Pancreas (tissue), 10 donors: ENCODE results near the gene RER1. TPM values are rescaled to one million over a fixed set of nuclear protein-coding genes. Genes with fewer than 3 reads are reported as not detected.
A peak's percentile ranks its signal among the peaks of the same experiment; 100 is the strongest.

ENCODE experiments used
- ATAC-seq, 4 donors: fragments of 200-7000 bp; cut with Tn5 transposase; one replicate each; pipeline versions ENCODE4 v1.8.0 to v1.9.1; 2020; ENCODE audit warnings: mild to moderate bottlenecking in 4 of 4, moderate library complexity in 4 of 4
- DNase-seq, 6 donors: peaks; one replicate each; pipeline ENCODE4 v3.0.0-alpha.2; 2020
- FAIRE-seq: peaks from 2 replicates; lab custom pipeline; 2012; peaks lifted over from hg19 to GRCh38; lab: Jason Lieb, UNC
- H3K27ac ChIP-seq, 4 donors: fragments of 200-600 bp; sonication (generic); 1 replicate in 3 of 4; 2 replicates in 1 of 4; pipeline versions ENCODE4 v1.5.0 to v1.8.0; 2020
- H3K27me3 ChIP-seq, 4 donors: fragments of 200-600 bp; one replicate each; pipeline ENCODE4 v1.8.0; 2021
- H3K36me3 ChIP-seq, 3 donors: fragments of 200-600 bp; sonication (generic) in 1 of 3; one replicate each; pipeline versions ENCODE4 v1.5.0 to v1.8.0; 2020 to 2021
- H3K4me1 ChIP-seq, 3 donors: fragments of 200-600 bp; one replicate each; pipeline ENCODE4 v1.8.0; 2021
- H3K4me3 ChIP-seq, 4 donors: fragments of 200-600 bp; sonication (generic) in 2 of 4; one replicate each; pipeline versions ENCODE4 v1.5.0 to v1.8.0; 2020 to 2021
- H3K9me3 ChIP-seq, 4 donors: fragments of 200-600 bp; one replicate each; pipeline ENCODE4 v1.8.0; 2021
- WGBS, 2 donors: extraction: QIAGEN DNeasy Blood & Tissue Kit; methylation state at CpG; one replicate each; pipeline ENCODE4 v1.1.7; 2013; 5-methylcytosine and 5-hydroxymethylcytosine counted together
- intact Hi-C, 3 donors: fragments of 100-400 bp; cut with DNase I; formaldehyde crosslinking; loops; one replicate each; pipeline versions ENCODE4 v1.11.1 to v1.14.2; 2022
- polyA plus RNA-seq, 2 donors: library from polyadenylated mRNA; stranded (reverse); fragments of 200-250 nt; gene quantifications; one replicate each; pipeline ENCODE4 v1.2.3, GENCODE V29; 2013
- total RNA-seq, 6 donors: library from RNA; stranded (reverse); fragmentation: NEBNext Ultra II Directional in 4 of 6; extraction: Animal tissue kit (Norgen Biotek cat#: 25700) in 4 of 6; gene quantifications; one replicate each; pipeline versions ENCODE4 v1.2.1 to v1.2.4, GENCODE V29; 2021 to 2023
- TF ChIP-seq, protein P1 (sequence below), 4 donors: fragments of 200-600 bp; sonication (generic) in 3 of 4; IDR thresholded peaks; one replicate each; pipeline versions ENCODE4 v1.5.0 to v1.8.0; 2021; ENCODE audit warnings: antibody characterized with exemption in 4 of 4
- donor health status: healthy with polysubstance abuse.
- donor health status: DM: no; HTN: no; CAD: no; lungs with moderate emphysema.
- donor health status: DM: no; HTN: no; CAD: no.
- donor health status: control.
- donor health status: control.
- donor health status: Bipolar disorder and iron deficiency.
- donor health status: DM: yes; HTN: yes; CAD: no.
- donor health status: DM: no; HTN: no; CAD: no.
- donor health status: DM: no; HTN: no; CAD: no.
- donor health status: DM: yes; HTN: yes; CAD: no.

Gene RER1
- total and polyA plus RNA-seq, 8 donors = 54.8 to 84.2 (median 70.6) TPM

DNA sequence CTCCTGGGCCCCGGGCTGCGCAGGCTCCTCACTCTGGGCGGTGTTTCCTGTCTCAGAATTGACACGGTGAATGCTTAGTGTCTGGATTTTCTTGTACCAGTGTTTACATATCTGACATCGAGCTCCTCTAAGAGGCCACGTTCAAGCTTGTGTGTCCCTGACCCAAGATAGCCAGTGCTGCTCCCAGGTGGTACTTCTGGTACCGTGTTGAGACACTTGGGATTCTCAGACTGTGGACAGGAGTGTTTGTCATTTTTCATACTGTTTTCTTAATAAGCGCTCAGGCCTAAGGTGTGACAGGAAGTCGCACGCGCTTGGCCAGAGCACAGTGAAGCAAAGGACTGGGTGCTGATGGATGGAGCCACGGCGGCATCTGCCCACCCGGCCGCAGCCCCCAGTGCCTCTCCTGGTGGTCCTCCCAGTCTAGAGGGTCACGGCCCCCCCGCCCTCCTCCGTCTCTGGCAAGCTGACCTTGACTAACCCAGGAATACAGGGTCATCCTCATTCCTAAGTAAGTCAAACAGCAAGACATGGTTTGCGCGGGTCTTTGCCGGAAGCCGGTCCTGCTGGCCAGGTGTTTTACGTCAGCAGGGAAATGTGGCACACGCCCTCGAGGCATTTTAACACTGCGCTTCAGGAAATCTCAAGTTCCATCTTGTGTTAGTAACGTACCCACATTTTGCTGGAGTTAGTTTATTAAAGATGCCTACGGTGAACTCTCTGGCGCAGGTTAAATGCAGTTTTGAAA is 12.7 kb downstream of the RER1 start:
- FAIRE-seq (no peak), DNase-seq (peak in 3 of 6 donors; percentile 30 to 53 (median 52)), ATAC-seq (no peak)
- WGBS, 2 donors = 85 to 87% methylated on average over 29 of the region's 29 CpGs
- Histone ChIP-seq H3K36me3 (peaks cover 6 to 51% (median 38%) of the 10 kb centered on the region in 3 donors), H3K27me3 (no peaks in the 10 kb centered on the region), H3K4me1 (no peaks in the 10 kb centered on the region), H3K27ac (no peak overlapping the region), H3K9me3 (no peaks in the 10 kb centered on the region), H3K4me3 (no peak overlapping the region)
- intact Hi-C loops = no loop called here
- TF ChIP-seq, protein P1, sequence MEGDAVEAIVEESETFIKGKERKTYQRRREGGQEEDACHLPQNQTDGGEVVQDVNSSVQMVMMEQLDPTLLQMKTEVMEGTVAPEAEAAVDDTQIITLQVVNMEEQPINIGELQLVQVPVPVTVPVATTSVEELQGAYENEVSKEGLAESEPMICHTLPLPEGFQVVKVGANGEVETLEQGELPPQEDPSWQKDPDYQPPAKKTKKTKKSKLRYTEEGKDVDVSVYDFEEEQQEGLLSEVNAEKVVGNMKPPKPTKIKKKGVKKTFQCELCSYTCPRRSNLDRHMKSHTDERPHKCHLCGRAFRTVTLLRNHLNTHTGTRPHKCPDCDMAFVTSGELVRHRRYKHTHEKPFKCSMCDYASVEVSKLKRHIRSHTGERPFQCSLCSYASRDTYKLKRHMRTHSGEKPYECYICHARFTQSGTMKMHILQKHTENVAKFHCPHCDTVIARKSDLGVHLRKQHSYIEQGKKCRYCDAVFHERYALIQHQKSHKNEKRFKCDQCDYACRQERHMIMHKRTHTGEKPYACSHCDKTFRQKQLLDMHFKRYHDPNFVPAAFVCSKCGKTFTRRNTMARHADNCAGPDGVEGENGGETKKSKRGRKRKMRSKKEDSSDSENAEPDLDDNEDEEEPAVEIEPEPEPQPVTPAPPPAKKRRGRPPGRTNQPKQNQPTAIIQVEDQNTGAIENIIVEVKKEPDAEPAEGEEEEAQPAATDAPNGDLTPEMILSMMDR (IDR thresholded peaks at IDR 0.05) = no peak

- H3K9me3 ChIP-seq = no peaks in the 10 kb centered on the region
- H3K4me3 ChIP-seq = no peak overlapping the region
- intact Hi-C loops = no loop called here
- no peaks in the 10 kb centered on the region for H3K4me1 ChIP-seq
- FAIRE-seq = no peak
- peaks cover 6 to 46% (median 33%) of the 10 kb centered on the region in 3 donors for H3K36me3 ChIP-seq
- DNase-seq = peak in 2 of 6 donors; percentile 25 to 52
- H3K27ac ChIP-seq = no peak overlapping the region
- no peaks in the 10 kb centered on the region for H3K27me3 ChIP-seq
- ATAC-seq = peak in 1 of 4 donors; percentile 3
- TF ChIP-seq, protein P1 (IDR thresholded peaks at IDR 0.05) = no peak
- WGBS, 2 donors = 73 to 76% methylated on average over 24 of the region's 24 CpGs
Measured at GRCh38 chr1:2404890-2405511, 13.4 kb downstream of the RER1 start.

DNA sequence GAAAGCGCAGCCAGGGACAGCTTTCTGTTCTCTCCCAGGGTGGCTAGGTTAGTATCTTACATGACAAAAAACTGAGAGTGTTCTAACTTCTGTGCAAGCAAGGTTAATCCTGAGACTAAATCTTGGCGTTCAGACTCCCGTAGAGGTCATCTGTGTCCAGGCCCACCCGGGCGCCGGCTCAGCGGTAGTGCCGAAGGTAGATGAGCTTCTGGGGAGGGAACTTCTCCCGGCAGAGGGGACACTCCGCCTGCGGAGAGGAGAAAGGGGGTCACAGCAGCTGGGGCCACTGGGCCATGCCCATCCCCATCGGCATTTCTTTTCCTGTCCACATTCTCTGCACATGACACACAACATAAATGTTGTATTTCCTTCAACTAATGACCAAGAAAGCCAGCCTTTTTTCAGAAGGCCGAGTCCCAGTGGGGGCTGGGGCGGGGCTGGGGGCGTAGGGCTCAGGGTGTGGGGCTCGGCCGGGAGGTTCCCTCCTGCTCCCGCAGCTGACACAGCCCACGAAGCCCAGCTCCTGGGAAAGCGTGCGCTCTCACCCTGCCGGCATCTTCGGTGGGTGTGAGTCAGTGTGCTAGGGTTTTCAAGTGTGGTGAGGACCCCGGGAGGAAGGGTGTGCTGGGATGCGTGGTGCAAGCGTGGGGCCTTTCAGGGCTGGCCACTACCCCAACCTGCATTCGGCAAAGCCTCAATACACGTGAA is 14.1 kb downstream of the RER1 start:
- 77 to 81% methylated on average over 28 of the region's 28 CpGs for WGBS, 2 donors
- TF ChIP-seq, protein P1 (IDR thresholded peaks at IDR 0.05) = no peak
- intact Hi-C loops = no loop called here
- FAIRE-seq (no peak), DNase-seq (peak in 2 of 6 donors; percentile 25 to 67), ATAC-seq (peak in 1 of 4 donors; percentile 4)
- Histone ChIP-seq H3K9me3 (no peaks in the 10 kb centered on the region), H3K27ac (no peak overlapping the region), H3K36me3 (peaks cover 6 to 38% (median 30%) of the 10 kb centered on the region in 3 donors), H3K4me1 (no peaks in the 10 kb centered on the region), H3K4me3 (no peak overlapping the region), H3K27me3 (no peaks in the 10 kb centered on the region)

DNA sequence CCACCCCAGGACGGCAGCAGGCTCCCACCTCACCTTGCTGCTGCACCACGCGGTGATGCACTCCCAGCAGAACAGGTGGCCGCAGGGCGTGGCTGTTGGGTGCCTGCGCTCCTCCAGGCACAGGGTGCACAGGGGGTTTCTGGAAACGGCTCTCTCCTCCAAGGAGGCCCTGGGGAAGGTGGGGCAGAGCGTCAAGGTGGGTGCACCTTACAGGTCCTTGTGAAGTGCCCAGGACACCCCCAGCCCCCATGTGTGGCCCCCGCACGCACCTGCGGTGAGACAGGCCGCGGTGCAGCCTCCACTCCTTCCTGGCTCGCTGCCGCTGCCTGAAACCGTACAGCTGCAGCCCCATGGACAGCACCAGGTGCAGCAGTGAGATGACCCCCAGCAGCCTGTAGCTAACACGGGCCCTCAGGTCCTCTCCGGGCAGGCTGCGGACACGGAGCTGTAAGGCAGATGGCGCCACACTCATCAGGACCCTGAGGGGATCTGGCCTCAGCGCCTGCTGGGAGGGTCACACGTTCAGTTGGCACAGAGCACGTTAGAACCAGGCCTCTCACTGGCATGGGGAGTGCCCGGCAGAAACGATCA is 14.9 kb downstream of the RER1 start:
- TF ChIP-seq, protein P1 (IDR thresholded peaks at IDR 0.05) = no peak
- no peak overlapping the region for H3K27ac ChIP-seq
- DNase-seq = peak in 2 of 6 donors; percentile 34 to 71
- H3K4me1 ChIP-seq = peaks cover 0 to 4% (median 3%) of the 10 kb centered on the region in 3 donors
- no peak for FAIRE-seq
- intact Hi-C loops = no loop called here
- no peak overlapping the region for H3K4me3 ChIP-seq
- H3K36me3 ChIP-seq = peaks cover 6 to 35% (median 30%) of the 10 kb centered on the region in 3 donors
- WGBS, 2 donors = 80% methylated on average over 26 of the region's 26 CpGs
- H3K27me3 ChIP-seq = no peaks in the 10 kb centered on the region
- no peaks in the 10 kb centered on the region for H3K9me3 ChIP-seq
- ATAC-seq = peak in 1 of 4 donors; percentile 7
